Body of pancreas (tissue), 4 donors: Measurements from ENCODE around the gene SLC9A7.

Experiments
- POLR2A ChIP-seq, 3 donors: fragments of 450-650 bp; IDR thresholded peaks; one replicate each; pipeline ENCODE4 v1.6.1; 2016; ENCODE audit warnings: antibody characterized with exemption in 3 of 3, mild to moderate bottlenecking in 2 of 3
- TF ChIP-seq, protein P1 (sequence below), 7 experiments: fragments of 450-650 bp in 4 of 7; fragments of 200-600 bp in 3 of 7; sonication (generic) in 3 of 7; IDR thresholded peaks; one replicate each; pipeline ENCODE4 v1.5.1; 2016 to 2019; ENCODE audit warnings: antibody characterized with exemption in 7 of 7

DNA sequence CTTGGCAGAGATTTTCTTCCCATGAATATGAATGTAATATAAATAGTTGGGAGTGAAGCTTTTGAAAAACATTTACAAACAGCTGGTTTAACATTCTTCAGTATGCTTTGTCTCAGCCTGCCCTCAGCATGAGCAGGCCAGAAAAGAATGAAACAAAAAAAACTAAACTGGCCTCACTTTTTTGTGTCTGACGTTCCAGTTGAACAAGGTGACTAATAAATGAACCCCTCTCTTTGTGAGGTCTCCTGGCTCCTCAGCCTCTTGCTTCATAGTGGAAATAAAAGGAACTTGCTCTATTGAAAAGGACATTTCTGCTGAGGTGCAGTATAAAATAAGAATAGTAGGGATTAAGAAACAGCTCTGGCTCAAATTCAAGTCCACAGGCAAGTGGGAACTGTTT, 176.0 kb downstream of the SLC9A7 start:
- TF ChIP-seq, protein P1, sequence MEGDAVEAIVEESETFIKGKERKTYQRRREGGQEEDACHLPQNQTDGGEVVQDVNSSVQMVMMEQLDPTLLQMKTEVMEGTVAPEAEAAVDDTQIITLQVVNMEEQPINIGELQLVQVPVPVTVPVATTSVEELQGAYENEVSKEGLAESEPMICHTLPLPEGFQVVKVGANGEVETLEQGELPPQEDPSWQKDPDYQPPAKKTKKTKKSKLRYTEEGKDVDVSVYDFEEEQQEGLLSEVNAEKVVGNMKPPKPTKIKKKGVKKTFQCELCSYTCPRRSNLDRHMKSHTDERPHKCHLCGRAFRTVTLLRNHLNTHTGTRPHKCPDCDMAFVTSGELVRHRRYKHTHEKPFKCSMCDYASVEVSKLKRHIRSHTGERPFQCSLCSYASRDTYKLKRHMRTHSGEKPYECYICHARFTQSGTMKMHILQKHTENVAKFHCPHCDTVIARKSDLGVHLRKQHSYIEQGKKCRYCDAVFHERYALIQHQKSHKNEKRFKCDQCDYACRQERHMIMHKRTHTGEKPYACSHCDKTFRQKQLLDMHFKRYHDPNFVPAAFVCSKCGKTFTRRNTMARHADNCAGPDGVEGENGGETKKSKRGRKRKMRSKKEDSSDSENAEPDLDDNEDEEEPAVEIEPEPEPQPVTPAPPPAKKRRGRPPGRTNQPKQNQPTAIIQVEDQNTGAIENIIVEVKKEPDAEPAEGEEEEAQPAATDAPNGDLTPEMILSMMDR (IDR thresholded peaks at IDR 0.05) = no peak
- no peak for TF ChIP-seq POLR2A (IDR thresholded peaks at IDR 0.05)
